CD4-positive, alpha-beta T cell treated with Interleukin-6 at 100 ng/mL for 8 hours (primary cell): Measurements from ENCODE around the gene MMD.
"Not testable (repeated sequence)": the region's sequence is repeated elsewhere in the genome, so short reads cannot be mapped to it uniquely, and the experiment has no call there.

Experiments used
- DNase-seq: peaks from one replicate; pipeline ENCODE4 v3.0.0-alpha.2; 2020; ENCODE audit warnings: mixed read lengths, low spot score

Gene MMD

DNA sequence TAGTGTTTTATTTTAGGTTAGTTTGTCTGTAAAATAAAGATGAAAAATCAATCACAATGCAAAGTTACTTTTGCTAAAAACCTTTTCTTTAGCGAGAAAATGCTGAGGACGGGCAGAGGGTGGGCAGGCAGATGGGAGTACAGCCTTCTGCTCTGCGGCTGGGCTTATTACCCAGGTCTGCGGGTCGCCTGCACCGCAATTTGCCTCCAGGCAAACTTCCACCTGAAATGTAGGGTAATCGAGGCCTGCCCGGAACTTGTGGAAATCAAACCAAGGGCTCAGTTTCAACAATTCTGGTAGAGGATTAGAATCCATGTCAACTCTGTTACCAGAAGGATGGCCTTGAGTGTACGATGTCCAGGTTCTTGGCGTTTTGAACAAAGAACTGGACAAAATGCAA lies 22.3 kb upstream of the MMD start:
- no peak for DNase-seq

- DNase-seq = no peak
These were observed 21.5 kb upstream of the MMD start for GRCh38 chr17:55442953-55443683.

DNA sequence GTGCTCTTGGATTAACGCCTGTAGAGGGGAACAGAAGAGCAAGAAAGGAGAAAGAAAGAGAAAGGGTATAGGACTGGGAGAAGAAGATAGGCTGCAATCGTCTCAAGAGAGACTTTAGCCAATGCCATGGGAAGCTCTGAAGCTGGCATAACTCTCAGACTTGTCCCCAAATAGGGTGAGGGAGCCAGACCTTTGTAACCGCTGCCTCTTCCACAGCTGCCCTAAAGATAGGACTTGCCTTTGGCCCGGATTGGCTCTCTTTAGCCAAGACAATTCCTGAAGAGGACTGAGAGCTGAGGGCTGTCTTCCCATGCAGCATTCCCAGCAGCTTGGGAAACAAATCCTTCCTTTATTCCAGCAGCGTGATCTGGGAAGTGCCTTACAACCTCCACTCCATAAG lies 20.8 kb upstream of the MMD start:
- DNase-seq = no peak

- DNase-seq = no peak
These were observed 19.9 kb upstream of the MMD start for GRCh38 chr17:55441544-55441943.

- DNase-seq = no peak
These were observed 18.8 kb upstream of the MMD start for GRCh38 chr17:55440391-55440790.

DNA sequence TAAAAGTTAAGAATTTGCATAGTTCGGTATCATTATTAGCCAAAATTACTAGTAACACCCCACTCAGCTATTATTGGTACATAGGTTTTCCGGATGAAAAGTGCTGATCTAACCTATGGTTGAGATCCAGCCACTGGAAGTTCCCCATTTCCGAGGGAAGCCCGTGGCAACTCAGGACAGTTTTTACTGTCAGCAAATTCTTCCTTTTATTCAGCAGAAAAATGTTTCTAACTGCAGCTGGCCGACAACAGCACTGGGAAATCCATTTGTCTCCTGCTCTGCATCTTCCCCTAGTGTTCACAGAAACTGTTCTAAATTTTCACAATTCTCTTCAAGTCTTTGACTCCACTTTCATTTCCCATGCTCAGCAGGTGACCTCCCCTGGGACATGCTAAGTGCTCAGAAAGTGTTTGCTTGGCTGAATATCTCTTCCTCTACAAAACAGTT lies 15.5 kb upstream of the MMD start:
- no peak for DNase-seq

GRCh38 chr17:55436224-55437158 lies 14.9 kb upstream of the MMD start:
- no peak for DNase-seq

DNA sequence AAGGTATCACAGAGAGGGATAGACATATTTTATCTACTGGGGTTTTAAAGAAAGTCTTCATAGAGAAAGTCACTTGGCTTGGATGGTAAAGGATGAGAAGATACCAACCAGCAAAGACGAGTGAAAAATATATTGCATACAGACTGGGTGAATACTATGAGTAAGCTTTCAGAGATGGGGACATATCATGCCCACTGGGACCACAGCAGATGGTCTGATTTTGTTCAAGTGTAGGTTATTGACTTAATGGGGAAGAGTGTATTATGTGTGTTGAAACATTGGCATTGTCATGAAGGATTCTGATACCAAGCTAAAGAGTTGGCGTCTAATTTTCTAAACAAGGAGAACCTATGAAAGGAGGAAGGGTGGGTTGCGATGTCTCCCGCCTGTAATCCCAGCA lies 13.8 kb upstream of the MMD start:
- DNase-seq = no peak

- no peak for DNase-seq
These were observed 13.1 kb upstream of the MMD start for GRCh38 chr17:55434721-55435120.

DNA sequence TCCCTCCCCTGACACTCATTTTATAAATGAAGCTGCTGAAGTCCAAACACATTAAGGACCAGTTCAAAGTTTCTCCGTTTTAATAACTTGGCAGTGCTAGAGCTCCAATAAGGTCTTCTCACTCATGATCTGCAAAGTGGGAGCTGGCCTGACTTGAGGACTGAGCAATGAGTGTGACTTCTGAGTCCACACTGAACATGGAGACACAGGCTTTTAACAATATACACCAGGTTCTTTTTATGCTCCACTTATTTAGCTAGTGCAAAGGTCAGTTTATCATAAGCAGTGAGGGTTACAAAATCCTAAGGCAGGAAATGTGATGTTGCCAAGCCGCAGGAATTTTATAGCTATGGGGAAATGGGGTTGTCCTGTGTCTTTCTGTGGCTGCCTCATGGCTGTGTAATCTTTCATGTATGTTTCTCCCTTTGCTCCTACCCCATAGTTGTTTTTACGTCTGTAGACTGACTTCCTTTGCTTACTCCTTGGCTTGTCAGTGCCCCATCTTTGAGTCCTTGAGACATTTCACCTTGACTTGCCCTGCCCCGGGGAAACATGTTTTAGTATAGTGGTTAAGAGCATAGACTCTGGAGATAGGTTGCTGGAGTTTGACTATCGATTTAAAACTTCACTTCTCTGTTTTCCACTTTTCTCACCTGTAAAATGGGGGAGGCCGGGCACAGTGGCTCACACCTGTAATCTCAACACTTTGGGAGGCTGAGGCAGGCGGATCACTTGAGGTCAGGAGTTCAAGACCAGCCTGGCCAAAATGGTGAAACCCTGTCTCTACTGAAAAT lies 12.2 kb upstream of the MMD start:
- DNase-seq = no peak

GRCh38 chr17:55433029-55433628 lies 11.5 kb upstream of the MMD start:
- no peak for DNase-seq

DNA sequence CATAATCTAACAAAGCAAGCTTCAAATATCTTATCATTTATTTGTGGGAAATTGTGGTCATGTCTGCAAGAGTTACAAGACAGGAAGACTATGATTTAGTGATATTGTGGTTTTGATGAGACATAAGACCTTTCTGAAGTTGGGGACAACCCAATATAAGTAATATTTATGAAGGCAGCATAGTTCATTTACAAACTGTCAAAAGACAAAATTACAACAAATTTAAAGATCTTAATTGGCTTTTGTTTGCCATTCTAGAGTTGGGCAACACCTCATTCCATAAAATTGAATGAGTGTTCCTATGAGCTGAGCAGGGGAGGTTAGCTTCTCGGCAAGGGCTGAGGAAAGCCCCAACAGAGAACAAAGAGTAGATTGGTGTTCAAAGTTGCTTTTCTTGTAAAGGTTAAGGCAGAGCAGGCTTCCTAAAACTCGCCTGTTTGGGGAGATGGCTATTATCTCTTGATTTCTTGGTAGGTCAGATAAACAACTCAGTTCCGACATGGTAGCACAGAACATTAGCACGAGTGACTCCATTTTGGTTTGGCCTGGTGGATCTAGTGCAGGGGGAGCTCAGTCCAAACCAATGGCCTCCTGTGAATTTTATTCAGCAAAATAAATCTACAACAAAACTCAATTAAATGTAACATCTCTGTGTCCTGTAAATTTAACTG lies 10.9 kb upstream of the MMD start:
- no peak for DNase-seq

DNA sequence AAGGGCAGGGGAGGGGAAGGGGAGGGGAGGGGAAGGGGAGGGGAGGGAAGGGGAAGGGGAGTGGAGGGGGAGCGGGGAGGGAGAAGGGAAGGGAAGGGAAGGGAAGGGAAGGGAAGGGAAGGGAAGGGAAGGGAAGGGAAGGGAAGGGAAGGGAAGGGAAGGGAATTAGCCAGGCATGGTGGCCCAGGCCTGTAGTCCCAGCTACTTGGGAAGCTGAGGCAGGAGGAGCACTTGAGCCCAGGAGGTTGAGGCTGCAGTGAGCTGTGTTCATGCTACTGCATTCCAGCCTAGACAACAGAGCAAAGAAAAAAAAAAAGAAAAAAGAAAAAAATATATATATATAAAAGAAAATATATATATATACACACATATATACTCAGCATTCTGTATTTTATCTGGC lies 10.3 kb upstream of the MMD start:
- DNase-seq = not testable (repeated sequence)

- DNase-seq = no peak
These were observed 9.1 kb upstream of the MMD start for GRCh38 chr17:55430541-55431288.

DNA sequence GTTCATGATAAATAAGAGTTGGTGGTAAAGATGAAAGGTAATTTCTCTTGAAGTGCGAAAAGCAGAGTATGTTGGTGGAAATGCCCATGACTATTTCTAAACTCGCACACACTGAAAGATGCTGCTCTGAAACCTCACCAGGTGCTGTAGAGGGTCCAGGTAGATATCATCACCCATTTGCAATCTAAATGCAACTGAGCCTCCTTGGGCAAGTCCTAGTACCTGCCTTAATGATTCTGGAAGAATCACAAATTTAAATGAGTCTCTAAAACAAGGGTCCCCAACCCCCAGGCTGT lies 5.9 kb upstream of the MMD start:
- no peak for DNase-seq

DNA sequence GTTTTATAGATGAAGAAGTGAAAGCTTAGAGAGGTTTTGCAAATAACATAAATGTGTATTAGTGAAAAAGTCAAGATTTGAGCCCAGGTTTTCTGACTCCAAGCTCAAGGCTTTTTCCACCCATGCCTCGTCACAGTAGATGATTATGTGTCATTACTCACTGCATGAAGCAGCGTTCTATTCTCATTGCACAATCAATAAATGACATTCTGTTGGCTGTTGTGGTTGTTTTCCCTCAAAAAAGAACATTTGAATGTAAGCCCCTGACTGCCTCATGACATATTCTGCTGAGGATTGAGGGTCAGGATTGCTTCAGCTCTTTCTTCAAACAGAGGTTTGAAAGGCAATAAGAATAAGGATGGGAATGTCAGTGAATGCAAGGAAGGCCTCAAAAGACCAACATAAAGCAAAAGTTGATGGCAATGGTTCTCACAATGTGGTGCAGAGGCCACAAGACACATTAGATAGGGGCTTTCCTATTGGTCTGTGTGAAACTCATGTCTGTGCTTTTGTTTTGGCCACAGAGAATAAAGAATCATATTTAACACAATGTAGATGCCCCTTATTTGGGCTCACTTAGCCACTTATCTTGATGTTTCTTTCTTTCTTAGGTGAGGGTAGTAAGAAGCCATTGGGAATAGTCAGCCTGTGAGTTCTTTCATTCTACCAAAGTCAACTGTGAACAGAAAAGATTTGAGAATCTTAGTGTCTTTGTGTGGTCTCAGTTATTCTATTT lies 5.4 kb upstream of the MMD start:
- no peak for DNase-seq

DNA sequence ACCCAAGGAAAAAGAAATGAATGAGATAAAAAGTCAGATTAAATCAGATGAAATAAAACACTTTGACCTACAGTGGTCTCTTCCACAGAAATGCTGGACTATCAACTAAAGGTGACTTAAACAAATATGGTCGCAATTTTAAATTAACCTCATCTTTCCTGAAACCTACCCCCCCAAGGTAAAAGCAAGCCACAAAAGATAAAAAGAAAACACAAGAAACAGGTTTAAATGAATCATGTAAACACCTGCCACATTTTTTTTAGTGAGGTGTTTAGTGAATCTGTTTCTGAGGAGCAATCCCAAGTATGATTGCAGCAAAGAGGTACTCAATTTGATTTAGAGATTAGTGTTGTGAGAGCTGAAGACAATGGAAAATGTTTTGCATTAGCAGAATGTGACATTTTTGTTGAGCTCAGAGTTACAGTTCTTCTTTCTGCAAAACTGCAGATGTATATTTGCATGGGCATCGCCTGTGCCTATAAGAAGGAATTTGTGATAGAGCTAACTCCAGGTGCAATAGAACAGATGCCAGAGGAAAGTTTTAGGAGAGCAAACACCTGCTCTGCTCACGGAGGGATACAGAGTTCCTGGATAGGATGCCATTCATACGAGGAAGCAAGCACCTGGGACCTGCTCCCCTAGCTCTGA lies 3.4 kb upstream of the MMD start:
- no peak for DNase-seq

- DNase-seq = no peak
These were observed 1.9 kb upstream of the MMD start for GRCh38 chr17:55423535-55423934.

GRCh38 chr17:55422828-55423164 lies 1.2 kb upstream of the MMD start:
- not testable (repeated sequence) for DNase-seq

- DNase-seq = peak; percentile 23
These were observed 858 bp downstream of the MMD start for GRCh38 chr17:55420776-55421178.
